ENCODE results near the gene POGK. TPM values are rescaled to one million over a fixed set of nuclear protein-coding genes. Genes with fewer than 3 reads are reported as not detected.
"Not testable (repeated sequence)": the region's sequence is repeated elsewhere in the genome, so short reads cannot be mapped to it uniquely, and the experiment has no call there.

POGK gene
- total RNA-seq, 5 donors from 2014 or later (not counting 1 experiment from before 2014, with no cell fraction given), result 26.2 to 45.9 (median 43.2) TPM

GRCh38 chr1:166876540-166876838 lies 37.2 kb downstream of the POGK start:
- peak in 2 of 4 experiments; percentile 0 to 5 for ATAC-seq (replicated peaks in 1 of 4)

GRCh38 chr1:166878173-166878917 lies 39.1 kb downstream of the POGK start:
- POLR2A ChIA-PET; DNase-seq; H3K36me3 Mint-ChIP-seq; H3K27me3 ChIP-seq (replicated peaks in 1 of 2; ENCODE audit: control insufficient read depth in 2 of 2, extremely low read depth in 1 of 2, insufficient read depth in 2 of 2, low read length in 1 of 2); H3K9me3 ChIP-seq; H3K4me3 ChIP-seq (ENCODE audit: control insufficient read depth in 1 of 2, extremely low read depth in 1 of 2, low read length in 1 of 2); H3K9me3 Mint-ChIP-seq; H3K27ac Mint-ChIP-seq; ATAC-seq (replicated peaks in 1 of 4); H3K27me3 Mint-ChIP-seq; H3K27ac ChIP-seq (ENCODE audit: low read length); H3K36me3 ChIP-seq (ENCODE audit: control insufficient read depth in 2 of 2, extremely low read depth in 1 of 2, insufficient read depth in 1 of 2, low read length in 1 of 2); H3K4me3 Mint-ChIP-seq: not testable (repeated sequence)
- WGBS (ENCODE audit: insufficient coverage), result 91% methylated on average over 8 of the region's 21 CpGs
- peaks cover 26 to 34% (median 32%) of the 10 kb centered on the region in 3 donors for H3K4me1 Mint-ChIP-seq
- CTCF ChIA-PET, result interaction anchor here in 1 of 2 donors (0.6 to 1.7 kb wide), 2 partner anchors 31 to 1484 kb away, joined by 6 to 8 read pairs; no protein-coding TSS in a partner anchor
- H3K4me1 ChIP-seq (ENCODE audit: control insufficient read depth in 1 of 2, extremely low read depth in 1 of 2, insufficient read depth in 2 of 2, low read length in 2 of 2), result peaks cover 13 to 16% of the 10 kb centered on the region in 2 experiments

More at GRCh38 chr1:166876540-166876838, 37.2 kb downstream of the POGK start:
- ChIA-PET POLR2A (interaction anchor here in 1 of 2 donors (0.7 kb wide), 1 partner anchor 344 kb away, joined by 7 read pairs; the partner anchor contains the start of gene POU2F1), CTCF (interaction anchor here (0.6 to 2.2 kb wide), 8 partner anchors 9 to 928 kb away, joined by 3 to 15 read pairs (median 4); partner anchors contain the start of genes CD247 (in 1 of the 2), POGK (in 1 of the 2) and POU2F1 (in 1 of the 2))
- DNase-seq, result no peak
- no peaks in the 10 kb centered on the region for H3K9me3 ChIP-seq
- Mint-ChIP-seq H3K36me3 (peaks cover 3% of the 10 kb centered on the region), H3K27me3 (no peaks in the 10 kb centered on the region), H3K4me3 (peak overlapping the region; percentile 89 to 98 (median 98)), H3K27ac (peak overlapping the region; percentile 98 to 99), H3K4me1 (peaks cover 43 to 48% (median 47%) of the 10 kb centered on the region in 3 donors), H3K9me3 (no peaks in the 10 kb centered on the region)
- H3K4me1 ChIP-seq (ENCODE audit: control insufficient read depth in 1 of 2, extremely low read depth in 1 of 2, insufficient read depth in 2 of 2, low read length in 2 of 2), result peaks cover 13 to 16% of the 10 kb centered on the region in 2 experiments
- H3K27me3 ChIP-seq (replicated peaks in 1 of 2; ENCODE audit: control insufficient read depth in 2 of 2, extremely low read depth in 1 of 2, insufficient read depth in 2 of 2, low read length in 1 of 2), result no peaks in the 10 kb centered on the region
- H3K36me3 ChIP-seq (ENCODE audit: control insufficient read depth in 2 of 2, extremely low read depth in 1 of 2, insufficient read depth in 1 of 2, low read length in 1 of 2), result no peaks in the 10 kb centered on the region
- H3K4me3 ChIP-seq (ENCODE audit: control insufficient read depth in 1 of 2, extremely low read depth in 1 of 2, low read length in 1 of 2), result peak overlapping the region; percentile 5 to 75
- peak overlapping the region; percentile 75 for H3K27ac ChIP-seq (ENCODE audit: low read length)
- 0% methylated on average over 1 of the region's 7 CpGs for WGBS (ENCODE audit: insufficient coverage)

DNA sequence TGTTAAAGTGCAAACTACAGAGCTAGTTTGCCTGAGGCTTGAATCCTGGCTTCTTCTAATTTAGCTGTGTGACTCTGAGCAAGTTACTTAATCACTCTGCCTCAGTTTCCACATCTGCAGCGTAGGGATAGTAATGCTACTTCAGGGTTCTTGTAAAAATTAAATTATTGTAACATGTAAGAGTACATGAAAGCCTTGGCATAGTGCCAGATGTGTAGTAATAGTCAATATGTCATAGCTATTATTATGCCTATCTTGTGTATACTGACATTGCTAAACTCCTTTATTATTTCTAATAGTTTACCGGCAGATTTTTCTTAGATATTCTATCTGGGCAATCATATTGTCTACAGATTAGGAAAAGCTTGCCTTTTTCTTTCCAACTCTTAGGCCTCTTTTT lies 43.6 kb downstream of the POGK start:
- Histone ChIP-seq H3K36me3 (ENCODE audit: control insufficient read depth in 2 of 2, extremely low read depth in 1 of 2, insufficient read depth in 1 of 2, low read length in 1 of 2) (no peaks in the 10 kb centered on the region), H3K4me3 (ENCODE audit: control insufficient read depth in 1 of 2, extremely low read depth in 1 of 2, low read length in 1 of 2) (no peak overlapping the region), H3K4me1 (ENCODE audit: control insufficient read depth in 1 of 2, extremely low read depth in 1 of 2, insufficient read depth in 2 of 2, low read length in 2 of 2) (peaks cover 0 to 14% of the 10 kb centered on the region in 2 experiments), H3K27ac (ENCODE audit: low read length) (no peak overlapping the region), H3K27me3 (replicated peaks in 1 of 2; ENCODE audit: control insufficient read depth in 2 of 2, extremely low read depth in 1 of 2, insufficient read depth in 2 of 2, low read length in 1 of 2) (peaks cover 0 to 23% of the 10 kb centered on the region in 2 experiments), H3K9me3 (no peaks in the 10 kb centered on the region)
- no peak for ATAC-seq (replicated peaks in 1 of 4)
- POLR2A ChIA-PET, result no interaction called here
- CTCF ChIA-PET, result interaction anchor here (0.5 to 3.7 kb wide), 2 partner anchors 28 to 1285 kb away, joined by 4 to 12 read pairs; no protein-coding TSS in a partner anchor
- Mint-ChIP-seq H3K9me3 (no peaks in the 10 kb centered on the region), H3K4me3 (no peak overlapping the region), H3K4me1 (peaks cover 14 to 19% (median 16%) of the 10 kb centered on the region in 3 donors), H3K27me3 (peaks cover 23 to 29% of the 10 kb centered on the region in 2 donors), H3K27ac (no peak overlapping the region), H3K36me3 (no peaks in the 10 kb centered on the region)
- no CpG with 5 or more reads among the region's 2 CpGs for WGBS (ENCODE audit: insufficient coverage)
- no peak for DNase-seq

- Histone ChIP-seq H3K9me3 (no peaks in the 10 kb centered on the region), H3K4me1 (ENCODE audit: control insufficient read depth in 1 of 2, extremely low read depth in 1 of 2, insufficient read depth in 2 of 2, low read length in 2 of 2) (peaks cover 0 to 14% of the 10 kb centered on the region in 2 experiments), H3K27me3 (replicated peaks in 1 of 2; ENCODE audit: control insufficient read depth in 2 of 2, extremely low read depth in 1 of 2, insufficient read depth in 2 of 2, low read length in 1 of 2) (peaks cover 0 to 23% of the 10 kb centered on the region in 2 experiments), H3K36me3 (ENCODE audit: control insufficient read depth in 2 of 2, extremely low read depth in 1 of 2, insufficient read depth in 1 of 2, low read length in 1 of 2) (no peaks in the 10 kb centered on the region), H3K4me3 (ENCODE audit: control insufficient read depth in 1 of 2, extremely low read depth in 1 of 2, low read length in 1 of 2) (peak overlapping the region in 1 of 2 donors; percentile 30), H3K27ac (ENCODE audit: low read length) (no peak overlapping the region)
- ChIA-PET CTCF (interaction anchor here in 1 of 2 donors (3.7 kb wide), 1 partner anchor 27 kb away, joined by 12 read pairs; no protein-coding TSS in a partner anchor), POLR2A (no interaction called here)
- H3K36me3 Mint-ChIP-seq, result no peaks in the 10 kb centered on the region
- peak overlapping the region in 1 of 3 donors; percentile 25 for H3K4me3 Mint-ChIP-seq
- DNase-seq, result peak in 24 of 35 experiments; percentile 3 to 49 (median 14)
- H3K27me3 Mint-ChIP-seq, result peaks cover 23 to 29% of the 10 kb centered on the region in 2 donors
- peaks cover 14 to 19% (median 16%) of the 10 kb centered on the region in 3 donors for H3K4me1 Mint-ChIP-seq
- no peak overlapping the region for H3K27ac Mint-ChIP-seq
- ATAC-seq (replicated peaks in 1 of 4), result peak; percentile 60 to 73 (median 67)
- 28% methylated on average over 37 of the region's 44 CpGs for WGBS (ENCODE audit: insufficient coverage)
- no peaks in the 10 kb centered on the region for H3K9me3 Mint-ChIP-seq
Observed at GRCh38 chr1:166884040-166884642, 44.9 kb downstream of the POGK start.

DNA sequence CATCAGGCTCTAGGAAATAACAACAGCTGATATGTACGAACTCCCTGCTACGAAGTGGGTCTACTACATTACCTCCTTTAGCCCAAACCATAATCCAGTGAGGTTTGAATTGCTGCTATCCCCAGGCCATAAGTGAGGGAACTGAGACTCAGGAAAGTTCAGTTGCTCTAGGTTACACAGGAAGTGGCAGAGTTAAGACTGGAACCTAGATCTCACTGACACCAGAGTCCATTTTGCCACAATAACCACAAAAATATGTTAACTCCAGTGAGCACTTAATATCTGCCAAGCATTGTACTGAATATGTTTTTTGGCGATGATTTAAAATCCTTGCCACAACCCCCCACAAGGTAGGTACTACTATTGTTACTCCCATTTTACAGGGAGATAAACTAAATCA lies 45.7 kb downstream of the POGK start:
- Mint-ChIP-seq H3K27me3 (peaks cover 27 to 29% of the 10 kb centered on the region in 2 donors), H3K36me3 (no peaks in the 10 kb centered on the region), H3K4me1 (peaks cover 14 to 19% (median 16%) of the 10 kb centered on the region in 3 donors), H3K9me3 (no peaks in the 10 kb centered on the region), H3K27ac (no peak overlapping the region), H3K4me3 (no peak overlapping the region)
- Histone ChIP-seq H3K36me3 (ENCODE audit: control insufficient read depth in 2 of 2, extremely low read depth in 1 of 2, insufficient read depth in 1 of 2, low read length in 1 of 2) (no peaks in the 10 kb centered on the region), H3K4me1 (ENCODE audit: control insufficient read depth in 1 of 2, extremely low read depth in 1 of 2, insufficient read depth in 2 of 2, low read length in 2 of 2) (peaks cover 0 to 14% of the 10 kb centered on the region in 2 experiments), H3K9me3 (no peaks in the 10 kb centered on the region), H3K27me3 (replicated peaks in 1 of 2; ENCODE audit: control insufficient read depth in 2 of 2, extremely low read depth in 1 of 2, insufficient read depth in 2 of 2, low read length in 1 of 2) (peaks cover 0 to 23% of the 10 kb centered on the region in 2 experiments), H3K27ac (ENCODE audit: low read length) (no peak overlapping the region), H3K4me3 (ENCODE audit: control insufficient read depth in 1 of 2, extremely low read depth in 1 of 2, low read length in 1 of 2) (no peak overlapping the region)
- ChIA-PET POLR2A (no interaction called here), CTCF (interaction anchor here (0.5 to 3.7 kb wide), 3 partner anchors 9 to 240 kb away, joined by 3 to 12 read pairs (median 5); partner anchors contain the start of gene TADA1 (in 1 of the 2))
- no CpG with 5 or more reads among the region's 3 CpGs for WGBS (ENCODE audit: insufficient coverage)
- peak in 1 of 35 experiments; percentile 7 for DNase-seq
- peak in 1 of 4 experiments; percentile 17 for ATAC-seq (replicated peaks in 1 of 4)

DNA sequence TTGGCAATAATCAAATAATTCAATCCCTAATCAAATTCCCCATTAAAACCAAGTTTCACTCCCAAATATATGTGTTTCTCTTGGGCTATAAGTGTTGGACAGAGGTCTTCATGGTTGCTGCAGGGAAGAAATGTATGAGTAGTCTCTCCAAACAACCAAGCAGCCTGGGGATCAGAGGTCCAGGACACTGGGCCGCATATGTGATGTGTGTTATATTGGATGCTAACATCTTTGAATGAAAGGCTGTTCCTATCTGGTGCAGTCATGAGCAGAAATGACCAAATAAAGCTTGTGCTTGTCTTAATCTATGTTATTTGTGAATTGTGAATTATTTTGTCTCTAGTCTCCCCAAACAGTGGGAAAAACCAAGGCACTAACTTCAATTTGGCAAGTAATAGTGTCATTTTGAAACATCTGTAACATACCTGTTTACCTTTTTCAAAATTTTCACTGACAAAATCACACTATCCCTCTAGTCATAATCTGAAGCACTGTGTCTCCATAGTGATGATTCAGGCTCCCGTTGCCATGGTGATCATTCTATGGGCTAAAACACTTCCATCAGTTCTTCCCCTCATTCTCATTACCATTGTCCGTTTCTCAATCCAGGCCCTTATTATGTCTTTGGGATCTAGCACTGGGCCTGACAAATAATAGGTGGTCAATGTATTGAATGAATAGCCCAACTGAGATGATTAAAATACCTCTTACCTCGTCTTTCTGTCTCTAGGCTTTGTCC lies 49.3 kb downstream of the POGK start:
- DNase-seq (no peak), ATAC-seq (replicated peaks in 1 of 4) (no peak)
- Mint-ChIP-seq H3K27ac (no peak overlapping the region), H3K36me3 (no peaks in the 10 kb centered on the region), H3K4me3 (no peak overlapping the region), H3K9me3 (no peaks in the 10 kb centered on the region), H3K27me3 (peaks cover 27 to 32% of the 10 kb centered on the region in 2 donors), H3K4me1 (peaks cover 14 to 17% (median 16%) of the 10 kb centered on the region in 3 donors)
- H3K27ac ChIP-seq (ENCODE audit: low read length), result no peak overlapping the region
- H3K4me3 ChIP-seq (ENCODE audit: control insufficient read depth in 1 of 2, extremely low read depth in 1 of 2, low read length in 1 of 2), result no peak overlapping the region
- H3K27me3 ChIP-seq (replicated peaks in 1 of 2; ENCODE audit: control insufficient read depth in 2 of 2, extremely low read depth in 1 of 2, insufficient read depth in 2 of 2, low read length in 1 of 2), result peaks cover 0 to 15% of the 10 kb centered on the region in 2 experiments
- ChIA-PET POLR2A (no interaction called here), CTCF (no interaction called here)
- H3K4me1 ChIP-seq (ENCODE audit: control insufficient read depth in 1 of 2, extremely low read depth in 1 of 2, insufficient read depth in 2 of 2, low read length in 2 of 2), result peaks cover 0 to 14% of the 10 kb centered on the region in 2 experiments
- H3K36me3 ChIP-seq (ENCODE audit: control insufficient read depth in 2 of 2, extremely low read depth in 1 of 2, insufficient read depth in 1 of 2, low read length in 1 of 2), result no peaks in the 10 kb centered on the region
- H3K9me3 ChIP-seq, result no peaks in the 10 kb centered on the region
- no CpG with 5 or more reads among the region's 4 CpGs for WGBS (ENCODE audit: insufficient coverage)

Measured in T-cell (primary cell).